Osteoblast (primary cell): Measurements from ENCODE around the gene IFIT3. TPM values are rescaled to one million over a fixed set of nuclear protein-coding genes. Genes with fewer than 3 reads are reported as not detected.
A peak's percentile ranks its signal among the peaks of the same experiment; 100 is the strongest.

Source experiments
- DNase-seq: peaks from one replicate; pipeline ENCODE4 v3.0.0; 2011; ENCODE audit warnings: low spot score, mixed read lengths; ENCODE audit not compliant: insufficient read length; ENCODE audit errors: missing footprints
- H2AFZ ChIP-seq: 2 replicates; pipeline ENCODE4 v1.6.0; 2011; ENCODE audit warnings: mild to moderate bottlenecking, low read length
- H3K27ac ChIP-seq: 2 replicates; pipeline ENCODE4 v1.5.1; 2011; ENCODE audit warnings: mild to moderate bottlenecking, low read depth, low read length, moderate library complexity
- H3K27me3 ChIP-seq: 2 replicates; pipeline ENCODE4 v1.6.0; 2012; ENCODE audit warnings: mild to moderate bottlenecking, control low read depth, inconsistent platforms, low read length, moderate library complexity; ENCODE audit not compliant: insufficient read depth
- H3K36me3 ChIP-seq: 2 replicates; pipeline ENCODE4 v1.5.1; 2011; ENCODE audit warnings: mild to moderate bottlenecking, low read length, control low read depth, moderate library complexity; ENCODE audit not compliant: insufficient read depth
- H3K4me1 ChIP-seq: 2 replicates; pipeline ENCODE4 v1.5.1; 2011; ENCODE audit warnings: mild to moderate bottlenecking, low read length, control low read depth, moderate library complexity; ENCODE audit not compliant: insufficient read depth
- H3K4me2 ChIP-seq: 2 replicates; pipeline ENCODE4 v1.6.0; 2011; ENCODE audit warnings: mild to moderate bottlenecking, low read length; ENCODE audit not compliant: insufficient read depth
- H3K4me3 ChIP-seq: fragments of 200-600 bp; sonication (generic); 3 replicates; pipeline ENCODE4 v1.5.1; 2012; ENCODE audit warnings: mild to moderate bottlenecking, low read length, inconsistent platforms; ENCODE audit not compliant: insufficient read depth
- H3K79me2 ChIP-seq: 2 replicates; pipeline ENCODE4 v1.6.0; 2012; ENCODE audit warnings: mild to moderate bottlenecking, low read length, control low read depth, inconsistent platforms; ENCODE audit not compliant: insufficient read depth
- H3K9me3 ChIP-seq: 2 replicates; pipeline ENCODE4 v1.5.1; 2011; ENCODE audit warnings: low read depth, low read length, control low read depth
- H4K20me1 ChIP-seq: 2 replicates; pipeline ENCODE4 v1.6.0; 2012; ENCODE audit warnings: mild to moderate bottlenecking, low read length, control low read depth; ENCODE audit not compliant: insufficient read depth
- CTCF ChIP-seq: IDR thresholded peaks from 2 replicates; pipeline ENCODE4 v1.5.1; 2011; ENCODE audit warnings: mild to moderate bottlenecking, low read depth, low read length, moderate library complexity; ENCODE audit errors: extremely low read depth
- total RNA-seq: library from RNA; depleted of rRNA; stranded (reverse); fragments of >200 nt; gene quantifications from 2 replicates; pipeline ENCODE4 v1.2.3, GENCODE V29; 2012

The IFIT3 gene
- total RNA-seq, 1 donor, result 43.8 TPM

DNA sequence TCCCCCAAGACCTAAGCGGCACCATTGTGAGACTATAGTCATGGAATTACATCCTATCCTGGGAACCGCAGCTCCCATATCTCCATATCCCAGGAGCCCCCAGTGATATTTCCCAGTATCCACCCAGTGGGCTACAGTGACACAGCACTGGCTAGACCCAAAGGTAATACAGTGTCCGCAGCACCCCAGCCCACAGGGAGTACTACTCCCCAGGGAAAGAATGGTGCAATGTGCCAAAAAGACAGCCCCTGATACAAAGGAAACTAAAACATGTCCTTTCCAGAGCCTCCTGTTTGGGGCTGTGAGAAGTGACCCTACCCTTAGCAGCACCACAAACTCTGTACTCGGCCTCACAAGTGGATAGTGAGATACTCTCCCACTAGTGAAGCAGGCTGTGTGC is 30.4 kb upstream of the IFIT3 start:
- H3K36me3 ChIP-seq, result no peaks in the 10 kb centered on the region
- no peaks in the 10 kb centered on the region for H4K20me1 ChIP-seq
- no peak overlapping the region for H2AFZ ChIP-seq
- no peak overlapping the region for H3K4me3 ChIP-seq
- no peak overlapping the region for H3K4me2 ChIP-seq
- H3K4me1 ChIP-seq, result peaks cover 29% of the 10 kb centered on the region
- DNase-seq, result no peak
- no peak overlapping the region for H3K27ac ChIP-seq
- H3K79me2 ChIP-seq, result no peaks in the 10 kb centered on the region
- TF ChIP-seq CTCF, result no peak
- H3K9me3 ChIP-seq, result no peaks in the 10 kb centered on the region
- H3K27me3 ChIP-seq, result no peaks in the 10 kb centered on the region

GRCh38 chr10:89297791-89298190 is 30.0 kb upstream of the IFIT3 start:
- Histone ChIP-seq H3K4me3 (no peak overlapping the region), H2AFZ (no peak overlapping the region), H3K4me2 (no peak overlapping the region), H3K27me3 (no peaks in the 10 kb centered on the region), H3K27ac (no peak overlapping the region), H3K4me1 (peaks cover 33% of the 10 kb centered on the region), H3K9me3 (no peaks in the 10 kb centered on the region), H4K20me1 (no peaks in the 10 kb centered on the region), H3K79me2 (no peaks in the 10 kb centered on the region), H3K36me3 (no peaks in the 10 kb centered on the region)
- no peak for TF ChIP-seq CTCF
- DNase-seq, result no peak

DNA sequence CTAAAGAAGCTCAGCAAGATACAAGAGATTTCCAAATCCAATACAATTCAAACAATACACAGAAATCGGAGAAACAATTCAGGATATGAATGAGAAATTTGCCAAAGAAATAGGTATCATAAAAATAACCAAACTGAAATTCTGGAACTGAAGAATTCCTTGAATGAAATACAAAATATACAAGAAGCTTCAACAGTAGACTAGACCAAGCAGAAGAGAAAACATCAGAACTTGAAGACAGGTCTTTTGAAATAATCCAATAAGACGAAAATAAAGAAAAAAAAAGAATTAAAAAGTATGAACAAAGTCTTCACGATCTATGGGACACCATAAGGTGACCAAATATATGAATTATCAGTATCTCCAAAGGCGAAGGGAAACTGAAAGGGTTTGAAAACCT is 28.8 kb upstream of the IFIT3 start:
- no peak for DNase-seq
- H3K4me3 ChIP-seq, result no peak overlapping the region
- peaks cover 35% of the 10 kb centered on the region for H3K4me1 ChIP-seq
- H3K9me3 ChIP-seq, result no peaks in the 10 kb centered on the region
- no peak overlapping the region for H3K27ac ChIP-seq
- no peak for TF ChIP-seq CTCF
- no peaks in the 10 kb centered on the region for H4K20me1 ChIP-seq
- H2AFZ ChIP-seq, result no peak overlapping the region
- H3K36me3 ChIP-seq, result no peaks in the 10 kb centered on the region
- H3K4me2 ChIP-seq, result no peak overlapping the region
- H3K79me2 ChIP-seq, result peaks cover 2% of the 10 kb centered on the region
- no peaks in the 10 kb centered on the region for H3K27me3 ChIP-seq

GRCh38 chr10:89301232-89301631 is 26.6 kb upstream of the IFIT3 start:
- peak; percentile 19 for DNase-seq
- peak overlapping the region; percentile 67 for H3K4me3 ChIP-seq

More at GRCh38 chr10:89301232-89301631, 26.6 kb upstream of the IFIT3 start:
- Histone ChIP-seq H4K20me1 (no peaks in the 10 kb centered on the region), H3K4me2 (peak overlapping the region; percentile 90), H2AFZ (peak overlapping the region; percentile 92), H3K9me3 (no peaks in the 10 kb centered on the region), H3K4me1 (peaks cover 23% of the 10 kb centered on the region), H3K36me3 (no peaks in the 10 kb centered on the region), H3K27me3 (no peaks in the 10 kb centered on the region), H3K79me2 (peaks cover 2% of the 10 kb centered on the region), H3K27ac (peak overlapping the region; percentile 89)
- no peak for TF ChIP-seq CTCF
